OCI-LY7 (cell line): ENCODE data around the gene CTNNA2. TPM values are rescaled to one million over a fixed set of nuclear protein-coding genes. Genes with fewer than 3 reads are reported as not detected.

Experiments used
- Bru-seq: library from RNA; stranded (reverse); fragments of 400-500 nt; gene quantifications from one replicate; lab custom pipeline; 2021; lab: Mats Ljungman, UMichigan
- BruChase-seq, 2 experiments: library from RNA; stranded (reverse); fragments of 400-500 nt; gene quantifications; one replicate each; lab custom pipeline; 2021; lab: Mats Ljungman, UMichigan
- BruUV-seq: library from RNA; stranded (reverse); fragments of 400-500 nt; replicated peaks from 2 replicates; lab custom pipeline; 2021; lab: Mats Ljungman, UMichigan
- CTCF ChIA-PET: fragments of 300-600 bp; sonication (Branson Sonifier 250); formaldehyde crosslinking; loops from one replicate; lab custom pipeline; 2022; ENCODE audit warnings: antibody characterized with exemption; ENCODE audit not compliant: unreplicated experiment; lab: Charles Lee
- POLR2A ChIA-PET: fragments of 300-600 bp; sonication (Branson Sonifier 250); formaldehyde crosslinking; loops from one replicate; lab custom pipeline; 2022; ENCODE audit warnings: antibody characterized with exemption; lab: Charles Lee
- DNase-seq: peaks from one replicate; pipeline ENCODE4 v3.0.0-alpha.2; 2015; ENCODE audit warnings: low spot score
- H2AFZ ChIP-seq: fragments of 200-600 bp; sonication (generic), shearing (Covaris generic); 2 replicates; pipeline ENCODE4 v1.6.1; 2014; ENCODE audit warnings: mild to moderate bottlenecking, antibody characterized with exemption, low read length, moderate library complexity
- H3K27ac ChIP-seq: fragments of 200-600 bp; sonication (generic); 2 replicates; pipeline ENCODE4 v1.5.1; 2014; ENCODE audit warnings: mixed run types, low read depth, mild to moderate bottlenecking, moderate library complexity, low read length, inconsistent platforms; ENCODE audit not compliant: poor library complexity, severe bottlenecking
- H3K36me3 ChIP-seq: fragments of 200-600 bp; sonication (generic); 2 replicates; pipeline ENCODE4 v1.6.1; 2014; ENCODE audit warnings: mild to moderate bottlenecking, antibody characterized with exemption, low read length, moderate library complexity, mixed read lengths; ENCODE audit not compliant: insufficient read depth
- H3K4me1 ChIP-seq: fragments of 200-600 bp; sonication (generic); 2 replicates; pipeline ENCODE4 v1.5.1; 2014; ENCODE audit warnings: mild to moderate bottlenecking, low read length; ENCODE audit not compliant: insufficient read depth, poor library complexity, severe bottlenecking
- H3K4me2 ChIP-seq: fragments of 200-600 bp; sonication (generic); 2 replicates; pipeline ENCODE4 v1.6.1; 2014; ENCODE audit warnings: mild to moderate bottlenecking, low read length
- H3K4me3 ChIP-seq: fragments of 200-600 bp; sonication (generic); 2 replicates; pipeline ENCODE4 v1.5.1; 2014; ENCODE audit warnings: mild to moderate bottlenecking, low read depth, low read length; ENCODE audit not compliant: poor library complexity, severe bottlenecking
- H3K79me2 ChIP-seq: fragments of 200-600 bp; sonication (generic); 2 replicates; pipeline ENCODE4 v1.6.1; 2016; ENCODE audit warnings: low read depth, mild to moderate bottlenecking, low read length, moderate library complexity, mixed read lengths; ENCODE audit not compliant: insufficient read depth
- H3K9me2 ChIP-seq: fragments of 200-600 bp; sonication (generic); 2 replicates; pipeline ENCODE4 v1.6.1; 2016; ENCODE audit warnings: mild to moderate bottlenecking, low read length, mixed read lengths; ENCODE audit not compliant: insufficient read depth
- H3K9me3 ChIP-seq: fragments of 200-600 bp; sonication (generic); 2 replicates; pipeline ENCODE4 v1.6.1; 2014; ENCODE audit warnings: mild to moderate bottlenecking, mixed run types, low read length, mixed read lengths
- H4K20me1 ChIP-seq: fragments of 200-600 bp; sonication (generic); 2 replicates; pipeline ENCODE4 v1.6.1; 2014; ENCODE audit warnings: mild to moderate bottlenecking, antibody characterized with exemption, low read length, moderate library complexity, mixed read lengths; ENCODE audit not compliant: insufficient read depth
- EZH2phosphoT487 ChIP-seq: fragments of 200-600 bp; sonication (generic); IDR thresholded peaks from 2 replicates; pipeline ENCODE4 v1.6.1; 2018; ENCODE audit warnings: low read depth, borderline replicate concordance, mild to moderate bottlenecking, mixed run types, antibody characterized with exemption, low read length, moderate library complexity, mixed read lengths
- intact Hi-C: fragments of 100-400 bp; cut with micrococcal nuclease; formaldehyde crosslinking; loops from one replicate; pipeline ENCODE4 v1.10.0; 2022; ENCODE audit not compliant: unreplicated experiment
- long read RNA-seq: library from polyadenylated mRNA; stranded (forward); transcript quantifications from one replicate; pipeline ENCODE4 v2.0.0, GENCODE V29; 2022
- total RNA-seq, 2 experiments: library from RNA; depleted of rRNA in 1 of 2; stranded (reverse); fragments of >200 nt in 1 of 2; shearing (Covaris generic) in 1 of 2; gene quantifications; 2 replicates each; pipeline ENCODE4 v1.2.3, GENCODE V29; 2014 to 2022
- TF ChIP-seq, protein P1 (sequence below): fragments of 200-600 bp; sonication (generic); conservative IDR thresholded peaks from 2 replicates; pipeline ENCODE4 v1.5.1; 2014; ENCODE audit warnings: mild to moderate bottlenecking, antibody characterized with exemption, low read length, moderate library complexity, mixed read lengths

Gene CTNNA2
- 0.19 TPM in 1 of 2 replicates, not detected in the other for total RNA-seq (2014; rRNA removed; shearing (Covaris generic))
- 1.2 and 2.7 TPM in 2 replicates for total RNA-seq (2022)
- Bru-seq, nascent RNA: percentile 17 among the genes with signal in this experiment
- BruChase-seq, experiment 1, labeled RNA remaining after a 6-hour chase: percentile 11 among the genes with signal in this experiment
- percentile 10 among the genes with signal in this experiment for BruChase-seq, experiment 2, labeled RNA remaining after a 2-hour chase
- long read RNA-seq, partial matches to known transcripts: 0 of 2 reads
- long read RNA-seq, other reads (novel, unspliced or antisense): 2 of 2 reads

GRCh38 chr2:79512442-79513401 lies at the start of gene CTNNA2:
CTNNA2 (plus strand) TSS chr2:79513051.
- Histone ChIP-seq H3K9me2 (no peaks in the 10 kb centered on the region), H3K9me3 (no peaks in the 10 kb centered on the region), H3K79me2 (no peaks in the 10 kb centered on the region), H4K20me1 (no peaks in the 10 kb centered on the region), H3K4me3 (no peak within 1 kb of the TSS), H3K36me3 (no peaks in the 10 kb centered on the region), H3K4me2 (no peak within 1 kb of the TSS), H3K4me1 (no peaks in the 10 kb centered on the region), H2AFZ (no peak within 1 kb of the TSS), H3K27ac (no peak within 1 kb of the TSS)
- TF ChIP-seq EZH2phosphoT487: no peak
- TF ChIP-seq, protein P1, sequence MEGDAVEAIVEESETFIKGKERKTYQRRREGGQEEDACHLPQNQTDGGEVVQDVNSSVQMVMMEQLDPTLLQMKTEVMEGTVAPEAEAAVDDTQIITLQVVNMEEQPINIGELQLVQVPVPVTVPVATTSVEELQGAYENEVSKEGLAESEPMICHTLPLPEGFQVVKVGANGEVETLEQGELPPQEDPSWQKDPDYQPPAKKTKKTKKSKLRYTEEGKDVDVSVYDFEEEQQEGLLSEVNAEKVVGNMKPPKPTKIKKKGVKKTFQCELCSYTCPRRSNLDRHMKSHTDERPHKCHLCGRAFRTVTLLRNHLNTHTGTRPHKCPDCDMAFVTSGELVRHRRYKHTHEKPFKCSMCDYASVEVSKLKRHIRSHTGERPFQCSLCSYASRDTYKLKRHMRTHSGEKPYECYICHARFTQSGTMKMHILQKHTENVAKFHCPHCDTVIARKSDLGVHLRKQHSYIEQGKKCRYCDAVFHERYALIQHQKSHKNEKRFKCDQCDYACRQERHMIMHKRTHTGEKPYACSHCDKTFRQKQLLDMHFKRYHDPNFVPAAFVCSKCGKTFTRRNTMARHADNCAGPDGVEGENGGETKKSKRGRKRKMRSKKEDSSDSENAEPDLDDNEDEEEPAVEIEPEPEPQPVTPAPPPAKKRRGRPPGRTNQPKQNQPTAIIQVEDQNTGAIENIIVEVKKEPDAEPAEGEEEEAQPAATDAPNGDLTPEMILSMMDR: no peak
- ChIA-PET POLR2A (no interaction called here), CTCF (no interaction called here)
- no TSS peak for BruUV-seq
- DNase-seq: no peak
- intact Hi-C loops: no loop called here

- Histone ChIP-seq H3K9me2 (no peaks in the 10 kb centered on the region), H3K4me1 (no peaks in the 10 kb centered on the region), H3K27ac (no peak overlapping the region), H3K4me3 (no peak overlapping the region), H3K79me2 (no peaks in the 10 kb centered on the region), H2AFZ (no peak overlapping the region), H4K20me1 (no peaks in the 10 kb centered on the region), H3K36me3 (no peaks in the 10 kb centered on the region), H3K4me2 (no peak overlapping the region), H3K9me3 (no peaks in the 10 kb centered on the region)
- intact Hi-C loops: no loop called here
- POLR2A ChIA-PET: no interaction called here
- TF ChIP-seq EZH2phosphoT487: no peak
- TF ChIP-seq, protein P1: no peak
- no peak for DNase-seq
- BruUV-seq: no TSS peak
- CTCF ChIA-PET: no interaction called here
Measured at GRCh38 chr2:79487399-79487798, 25.5 kb upstream of the CTNNA2 start.
